K562 treated with DMSO at 1 percent for 48 hours (cell line): ENCODE measurements around the gene EQTN. TPM values are rescaled to one million over a fixed set of nuclear protein-coding genes. Genes with fewer than 3 reads are reported as not detected.

Source experiments
- total RNA-seq: library from RNA; unstranded; fragments of 300-600 nt; gene quantifications from 2 replicates; pipeline ENCODE4 v1.2.3, GENCODE V29; 2022; ENCODE audit warnings: low replicate concordance; ENCODE audit errors: extremely low read depth

EQTN gene
- not detected in 2 replicates for total RNA-seq

GRCh38 chr9:27297050-27297449 is at the start of gene EQTN:
Gene EQTN (minus strand): TSS chr9:27297150. CDS start chr9:27297055, 95 bp downstream.

Other genes starting within 250 kb of the EQTN start
- not detected in 2 replicates for gene TEK, start 187.9 kb downstream of the EQTN start, total RNA-seq
- not detected in 2 replicates for gene IFNK, start 227.1 kb upstream of the EQTN start, total RNA-seq
- not detected in 2 replicates for gene MOB3B, start 232.7 kb upstream of the EQTN start, total RNA-seq